ENCODE results near the gene SPATA46.

SPATA46 gene

GRCh38 chr1:162369571-162369970, 7.1 kb downstream of the SPATA46 start:
- H2AFZ ChIP-seq (ENCODE audit: low read depth, low read length, severe bottlenecking) = no peak overlapping the region
- H3K36me3 ChIP-seq (ENCODE audit: low read length) = no peaks in the 10 kb centered on the region
- H3K9me3 ChIP-seq (ENCODE audit: insufficient read depth, low read length) = no peaks in the 10 kb centered on the region
- no peaks in the 10 kb centered on the region for H4K20me1 ChIP-seq (ENCODE audit: low read depth, low read length)
- H3K27me3 ChIP-seq (ENCODE audit: low read length) = no peaks in the 10 kb centered on the region
- H3K79me2 ChIP-seq (ENCODE audit: insufficient read depth, low read length) = no peaks in the 10 kb centered on the region
- H3K27ac ChIP-seq (ENCODE audit: low read depth, low read length) = no peak overlapping the region
- H3K4me2 ChIP-seq (ENCODE audit: low read depth, low read length, poor library complexity, severe bottlenecking) = no peak overlapping the region
- TF ChIP-seq CTCF (IDR thresholded peaks at IDR 0.05; ENCODE audit: insufficient read depth, low read length, poor library complexity, severe bottlenecking) (no peak), EZH2phosphoT487 (conservative IDR thresholded peaks at IDR 0.05; ENCODE audit: low read length) (no peak)
- no peak overlapping the region for H3K4me3 ChIP-seq (ENCODE audit: insufficient read depth, low read length, poor library complexity, severe bottlenecking)
- no peaks in the 10 kb centered on the region for H3F3A ChIP-seq (ENCODE audit: insufficient read depth)
- H3K9ac ChIP-seq (ENCODE audit: low read length) = no peak overlapping the region
- H3K9me2 ChIP-seq (replicated peaks; ENCODE audit: insufficient read depth, low read length) = no peaks in the 10 kb centered on the region

- Histone ChIP-seq H3K27me3 (ENCODE audit: low read length) (no peaks in the 10 kb centered on the region), H3K36me3 (ENCODE audit: low read length) (no peaks in the 10 kb centered on the region), H3K4me2 (ENCODE audit: low read depth, low read length, poor library complexity, severe bottlenecking) (no peak overlapping the region), H3K4me3 (ENCODE audit: insufficient read depth, low read length, poor library complexity, severe bottlenecking) (no peak overlapping the region), H3K79me2 (ENCODE audit: insufficient read depth, low read length) (no peaks in the 10 kb centered on the region), H2AFZ (ENCODE audit: low read depth, low read length, severe bottlenecking) (no peak overlapping the region), H3K9me3 (ENCODE audit: insufficient read depth, low read length) (no peaks in the 10 kb centered on the region), H3F3A (ENCODE audit: insufficient read depth) (no peaks in the 10 kb centered on the region), H3K9me2 (replicated peaks; ENCODE audit: insufficient read depth, low read length) (no peaks in the 10 kb centered on the region), H4K20me1 (ENCODE audit: low read depth, low read length) (no peaks in the 10 kb centered on the region), H3K27ac (ENCODE audit: low read depth, low read length) (no peak overlapping the region), H3K9ac (ENCODE audit: low read length) (no peak overlapping the region)
- TF ChIP-seq CTCF (IDR thresholded peaks at IDR 0.05; ENCODE audit: insufficient read depth, low read length, poor library complexity, severe bottlenecking) (no peak), EZH2phosphoT487 (conservative IDR thresholded peaks at IDR 0.05; ENCODE audit: low read length) (no peak)
Measured at GRCh38 chr1:162368451-162368850, 8.2 kb downstream of the SPATA46 start.

- Histone ChIP-seq H4K20me1 (ENCODE audit: low read depth, low read length) (no peaks in the 10 kb centered on the region), H3F3A (ENCODE audit: insufficient read depth) (no peaks in the 10 kb centered on the region), H2AFZ (ENCODE audit: low read depth, low read length, severe bottlenecking) (no peak overlapping the region), H3K9me2 (replicated peaks; ENCODE audit: insufficient read depth, low read length) (no peaks in the 10 kb centered on the region), H3K79me2 (ENCODE audit: insufficient read depth, low read length) (no peaks in the 10 kb centered on the region), H3K9me3 (ENCODE audit: insufficient read depth, low read length) (no peaks in the 10 kb centered on the region), H3K4me3 (ENCODE audit: insufficient read depth, low read length, poor library complexity, severe bottlenecking) (no peak overlapping the region), H3K9ac (ENCODE audit: low read length) (no peak overlapping the region), H3K27me3 (ENCODE audit: low read length) (no peaks in the 10 kb centered on the region), H3K36me3 (ENCODE audit: low read length) (no peaks in the 10 kb centered on the region), H3K27ac (ENCODE audit: low read depth, low read length) (no peak overlapping the region), H3K4me2 (ENCODE audit: low read depth, low read length, poor library complexity, severe bottlenecking) (no peak overlapping the region)
- TF ChIP-seq EZH2phosphoT487 (conservative IDR thresholded peaks at IDR 0.05; ENCODE audit: low read length) (no peak), CTCF (IDR thresholded peaks at IDR 0.05; ENCODE audit: insufficient read depth, low read length, poor library complexity, severe bottlenecking) (no peak)
Measured at GRCh38 chr1:162367772-162368171, 8.9 kb downstream of the SPATA46 start.

All from SU-DHL-6 (cell line).